Stomach (tissue), 9 donors: Measurements from ENCODE around the gene SF3B2. TPM values are rescaled to one million over a fixed set of nuclear protein-coding genes. Genes with fewer than 3 reads are reported as not detected.

Experiments used
- DNase-seq, 2 donors: peaks; one replicate each; pipeline versions ENCODE4 v3.0.0 to v3.0.0-alpha.2; 2013 to 2019
- H3K27ac ChIP-seq, 5 donors: fragments of 200-600 bp in 4 of 5; sonication (generic) in 4 of 5; one replicate each; pipeline ENCODE4 v1.5.1; 2013 to 2019; ENCODE audit warnings: mild to moderate bottlenecking in 1 of 5, moderate library complexity in 1 of 5
- H3K27me3 ChIP-seq, 3 donors: fragments of 200-600 bp; sonication (generic); one replicate each; pipeline ENCODE4 v1.5.1; 2017 to 2019; ENCODE audit warnings: mixed run types in 1 of 3
- H3K36me3 ChIP-seq, 4 donors: fragments of 200-600 bp; sonication (generic); 1 replicate in 3 of 4; 2 replicates in 1 of 4; pipeline ENCODE4 v1.5.1; 2016 to 2019
- H3K4me1 ChIP-seq, 4 donors: fragments of 200-600 bp; sonication (generic); one replicate each; pipeline ENCODE4 v1.5.1; 2016 to 2019
- H3K4me3 ChIP-seq, 4 donors: fragments of 200-600 bp; sonication (generic) in 3 of 4; one replicate each; pipeline ENCODE4 v1.5.1; 2016 to 2019; ENCODE audit warnings: mild to moderate bottlenecking in 1 of 4
- H3K9me3 ChIP-seq, 4 donors: fragments of 200-600 bp; sonication (generic); one replicate each; pipeline ENCODE4 v1.5.1; 2016 to 2019
- CTCF ChIP-seq, 7 experiments: fragments of 450-650 bp in 4 of 7; fragments of 200-600 bp in 3 of 7; sonication (generic) in 3 of 7; IDR thresholded peaks; one replicate each; pipeline ENCODE4 v1.5.1; 2016 to 2019; ENCODE audit warnings: antibody characterized with exemption in 7 of 7, control low read depth in 2 of 7, mild to moderate bottlenecking in 1 of 7
- EP300 ChIP-seq: sonication (generic); formaldehyde crosslinking; IDR thresholded peaks from one replicate; pipeline ENCODE4 v1.6.1; 2017; ENCODE audit warnings: antibody characterized with exemption
- POLR2A ChIP-seq, 4 donors: fragments of 450-650 bp; IDR thresholded peaks; one replicate each; pipeline ENCODE4 v1.6.1; 2016; ENCODE audit warnings: antibody characterized with exemption in 4 of 4, control low read depth in 2 of 4, mild to moderate bottlenecking in 1 of 4, moderate library complexity in 1 of 4
- POLR2AphosphoS5 ChIP-seq, 3 donors: sonication (generic); formaldehyde crosslinking; IDR thresholded peaks; one replicate each; pipeline ENCODE4 v1.6.1; 2016; ENCODE audit warnings: antibody characterized with exemption in 3 of 3
- WGBS, 5 donors: extraction: QIAGEN DNeasy Blood & Tissue Kit in 3 of 5; methylation state at CpG; one replicate each; pipeline versions ENCODE4 v1.1.5 to v1.1.7; 2013 to 2018; 5-methylcytosine and 5-hydroxymethylcytosine counted together
- intact Hi-C: fragments of 100-400 bp; cut with DNase I; formaldehyde crosslinking; loops from one replicate; pipeline ENCODE4 v1.15.1; 2023; ENCODE audit warnings: low total_unique reads
- polyA plus RNA-seq, 3 donors: library from polyadenylated mRNA; stranded (reverse); fragments of 200-250 nt; gene quantifications; one replicate each; pipeline ENCODE4 v1.2.3, GENCODE V29; 2013
- total RNA-seq, 5 donors: library from RNA; depleted of rRNA; stranded (reverse); fragments of >200 nt; gene quantifications; one replicate each; pipeline versions ENCODE4 v1.1.0 to v1.2.3, GENCODE V29; 2014 to 2016
- donor health status: healthy with polysubstance abuse.
- donor health status: Bipolar disorder and iron deficiency.
- donor health status: healthy.

SF3B2 gene
- total and polyA plus RNA-seq, 8 donors, result 52.7 to 366 (median 108) TPM

- intact Hi-C loops, result no loop called here
- Histone ChIP-seq H3K27me3 (no peaks in the 10 kb centered on the region), H3K36me3 (peaks cover 88 to 100% (median 100%) of the 10 kb centered on the region in 4 donors), H3K4me1 (peaks cover 12 to 19% (median 19%) of the 10 kb centered on the region in 4 donors), H3K9me3 (no peaks in the 10 kb centered on the region), H3K27ac (no peak overlapping the region), H3K4me3 (no peak overlapping the region)
- WGBS, 5 donors, result 94 to 98% (median 98%) methylated on average over 2 of the region's 2 CpGs
- no peak for TF ChIP-seq POLR2A (IDR thresholded peaks at IDR 0.05)
- TF ChIP-seq POLR2AphosphoS5 (IDR thresholded peaks at IDR 0.05), result no peak
- TF ChIP-seq EP300, result no peak
- TF ChIP-seq CTCF (IDR thresholded peaks at IDR 0.05), result no peak
- no peak for DNase-seq
These were observed 11.7 kb downstream of the SF3B2 start for GRCh38 chr11:66063900-66064299.

GRCh38 chr11:66064571-66064970 lies 12.4 kb downstream of the SF3B2 start:
- Histone ChIP-seq H3K27ac (no peak overlapping the region), H3K9me3 (no peaks in the 10 kb centered on the region), H3K36me3 (peaks cover 82 to 95% (median 94%) of the 10 kb centered on the region in 4 donors), H3K4me1 (peaks cover 19 to 26% (median 25%) of the 10 kb centered on the region in 4 donors), H3K27me3 (no peaks in the 10 kb centered on the region), H3K4me3 (no peak overlapping the region)
- DNase-seq, result no peak
- intact Hi-C loops, result no loop called here
- 97 to 100% (median 100%) methylated on average over 1 of the region's 1 CpG for WGBS, 5 donors
- no peak for TF ChIP-seq POLR2AphosphoS5 (IDR thresholded peaks at IDR 0.05)
- TF ChIP-seq CTCF (IDR thresholded peaks at IDR 0.05), result no peak
- no peak for TF ChIP-seq POLR2A (IDR thresholded peaks at IDR 0.05)
- no peak for TF ChIP-seq EP300

- H3K36me3 ChIP-seq, result peaks cover 60 to 73% (median 73%) of the 10 kb centered on the region in 4 donors
- 71 to 88% (median 78%) methylated on average over 3 of the region's 3 CpGs for WGBS, 5 donors
These were observed 14.6 kb downstream of the SF3B2 start for GRCh38 chr11:66066751-66067150.

GRCh38 chr11:66067640-66068039 lies 15.5 kb downstream of the SF3B2 start:
- intact Hi-C loops, result no loop called here
- peaks cover 53 to 64% (median 64%) of the 10 kb centered on the region in 4 donors for H3K36me3 ChIP-seq
- DNase-seq, result no peak

More at GRCh38 chr11:66066751-66067150, 14.6 kb downstream of the SF3B2 start:
- no peak overlapping the region for H3K4me3 ChIP-seq
- DNase-seq, result no peak
- peak overlapping the region in 2 of 5 donors; percentile 2 to 48 for H3K27ac ChIP-seq
- H3K9me3 ChIP-seq, result no peaks in the 10 kb centered on the region
- H3K27me3 ChIP-seq, result no peaks in the 10 kb centered on the region
- H3K4me1 ChIP-seq, result peaks cover 26 to 41% (median 39%) of the 10 kb centered on the region in 4 donors
- intact Hi-C loops, result no loop called here
- TF ChIP-seq EP300, result no peak
- TF ChIP-seq POLR2A (IDR thresholded peaks at IDR 0.05), result no peak

More at GRCh38 chr11:66067640-66068039, 15.5 kb downstream of the SF3B2 start:
- WGBS, 5 donors, result 75 to 100% (median 88%) methylated on average over 4 of the region's 4 CpGs
- Histone ChIP-seq H3K4me1 (peaks cover 28 to 48% (median 47%) of the 10 kb centered on the region in 4 donors), H3K27me3 (no peaks in the 10 kb centered on the region), H3K27ac (peak overlapping the region in 4 of 5 donors; percentile 90 to 99 (median 95)), H3K9me3 (no peaks in the 10 kb centered on the region), H3K4me3 (no peak overlapping the region)
- TF ChIP-seq POLR2A (IDR thresholded peaks at IDR 0.05) (no peak), POLR2AphosphoS5 (IDR thresholded peaks at IDR 0.05) (no peak), CTCF (IDR thresholded peaks at IDR 0.05) (no peak), EP300 (no peak)
